HCT116 (cell line): ENCODE data around the gene LXN. TPM values are rescaled to one million over a fixed set of nuclear protein-coding genes. Genes with fewer than 3 reads are reported as not detected.

Source experiments
- ATAC-seq: fragments of 200-7000 bp; cut with Tn5 transposase; 2 replicates; pipeline ENCODE4 v1.9.1; 2020; ENCODE audit warnings: mild to moderate bottlenecking, moderate library complexity
- BruUV-seq: library from RNA; stranded (reverse); fragments of 400-500 nt; replicated peaks from 2 replicates; lab custom pipeline; 2021; lab: Mats Ljungman, UMichigan
- CTCF ChIA-PET: fragments of 300-600 bp; sonication (Branson Sonifier 250); formaldehyde crosslinking; loops from one replicate; lab custom pipeline; 2021; ENCODE audit warnings: antibody characterized with exemption; lab: Charles Lee
- POLR2A ChIA-PET: fragments of 300-600, 350-600 bp; sonication (Branson Sonifier 250); formaldehyde crosslinking; loops from one replicate; lab custom pipeline; 2021; ENCODE audit warnings: antibody characterized with exemption; lab: Charles Lee
- RAD21 ChIA-PET, 2 experiments: fragments of 300-600 bp; sonication (Branson Sonifier 250); formaldehyde crosslinking; loops; one replicate each; lab custom pipeline; 2023; ENCODE audit warnings: low total read pairs in 2 of 2; ENCODE audit not compliant: uncharacterized antibody in 2 of 2, unreplicated experiment in 2 of 2, low non-redundant PET in 1 of 2; lab: Charles Lee
- DNase-seq: peaks from one replicate; pipeline ENCODE4 v3.0.0-alpha.2; 2010; ENCODE audit warnings: low read depth, low spot score
- H2AFZ ChIP-seq: fragments of 200-600 bp; shearing (Covaris generic), sonication (generic); 2 replicates; pipeline ENCODE4 v1.6.1; 2017; ENCODE audit warnings: low read depth, mixed run types, mixed read lengths, antibody characterized with exemption, low read length; ENCODE audit not compliant: poor library complexity, severe bottlenecking
- H3K27ac ChIP-seq: 2 replicates; pipeline ENCODE4 v1.5.1; 2012; ENCODE audit warnings: low read depth, low read length
- H3K27me3 ChIP-seq: fragments of 200-600 bp; sonication (generic); 2 replicates; pipeline ENCODE4 v1.6.1; 2016; ENCODE audit warnings: mixed run types, low read length, mixed read lengths; ENCODE audit not compliant: insufficient read depth
- H3K36me3 ChIP-seq, 2 experiments: fragments of 200-500 bp in 1 of 2; fragments of 200-600 bp in 1 of 2; sonication (Bioruptor generic) in 1 of 2; sonication (generic) in 1 of 2; 2 replicates each; pipeline versions ENCODE4 v1.5.1 to v1.6.1; 2014 to 2016; ENCODE audit warnings: low read length in 2 of 2, inconsistent platforms in 1 of 2, mixed read lengths in 1 of 2, mixed run types in 1 of 2; ENCODE audit not compliant: insufficient read depth in 2 of 2, control insufficient read depth in 1 of 2
- H3K4me1 ChIP-seq, 2 experiments: fragments of 200-600 bp in 1 of 2; sonication (generic) in 1 of 2; 2 replicates each; pipeline versions ENCODE4 v1.5.1 to v1.6.1; 2012 to 2017; ENCODE audit warnings: low read length in 2 of 2, inconsistent platforms in 1 of 2, mild to moderate bottlenecking in 1 of 2, mixed read lengths in 1 of 2, mixed run types in 1 of 2, moderate library complexity in 1 of 2; ENCODE audit not compliant: insufficient read depth in 2 of 2, control insufficient read depth in 1 of 2
- H3K4me2 ChIP-seq: fragments of 200-600 bp; sonication (generic); 2 replicates; pipeline ENCODE4 v1.6.1; 2017; ENCODE audit warnings: mixed run types, low read length, mixed read lengths
- H3K4me3 ChIP-seq, 2 experiments: fragments of 200-600 bp in 1 of 2; sonication (generic) in 1 of 2; replicated peaks in 1 of 2; 2 replicates each; pipeline ENCODE4 v1.5.1; 2011 to 2016; ENCODE audit warnings: low read length in 2 of 2, control low read depth in 1 of 2, low read depth in 1 of 2, mild to moderate bottlenecking in 1 of 2, mixed read lengths in 1 of 2, mixed run types in 1 of 2
- H3K79me2 ChIP-seq: fragments of 200-600 bp; sonication (generic); 2 replicates; pipeline ENCODE4 v1.6.1; 2017; ENCODE audit warnings: mild to moderate bottlenecking, mixed run types, low read length, moderate library complexity, mixed read lengths; ENCODE audit not compliant: insufficient read depth
- H3K9ac ChIP-seq: fragments of 200-600 bp; sonication (generic); 2 replicates; pipeline ENCODE4 v1.6.1; 2016; ENCODE audit warnings: low read length, mixed read lengths
- H3K9me2 ChIP-seq: fragments of 200-600 bp; sonication (generic), shearing (Covaris generic); 2 replicates; pipeline ENCODE4 v1.6.1; 2017; ENCODE audit warnings: mixed run types, mild to moderate bottlenecking, moderate library complexity; ENCODE audit not compliant: insufficient read depth
- H3K9me3 ChIP-seq, 2 experiments: fragments of 200-500 bp in 1 of 2; fragments of 200-600 bp in 1 of 2; sonication (Bioruptor generic) in 1 of 2; sonication (generic) in 1 of 2; 2 replicates each; pipeline ENCODE4 v1.6.1; 2014 to 2017; ENCODE audit warnings: low read length in 2 of 2, mixed read lengths in 2 of 2, inconsistent platforms in 1 of 2, low read depth in 1 of 2, mild to moderate bottlenecking in 1 of 2, mixed run types in 1 of 2, moderate library complexity in 1 of 2; ENCODE audit not compliant: control insufficient read depth in 1 of 2, insufficient read depth in 1 of 2
- H4K20me1 ChIP-seq: fragments of 200-600 bp; sonication (generic), shearing (Covaris generic); 2 replicates; pipeline ENCODE4 v1.6.1; 2017; ENCODE audit warnings: mixed run types, mild to moderate bottlenecking, moderate library complexity; ENCODE audit not compliant: insufficient read depth
- EZH2phosphoT487 ChIP-seq: fragments of 200-600 bp; IDR thresholded peaks from 2 replicates; pipeline ENCODE4 v1.6.1; 2018; ENCODE audit warnings: antibody characterized with exemption, borderline replicate concordance
- JUND ChIP-seq: IDR thresholded peaks from 2 replicates; pipeline ENCODE4 v1.6.1; 2012
- SRF ChIP-seq: IDR thresholded peaks from 2 replicates; pipeline ENCODE4 v1.6.1; 2012; ENCODE audit warnings: low read depth
- intact Hi-C: fragments of 100-400 bp; cut with micrococcal nuclease; formaldehyde crosslinking; loops from 2 replicates; pipeline ENCODE4 v1.10.0; 2022
- total RNA-seq: library from RNA; stranded (reverse); gene quantifications from one replicate; pipeline ENCODE4 v1.2.1, GENCODE V29; 2021; ENCODE audit not compliant: unreplicated experiment
- TF ChIP-seq, protein P1 (sequence below), 3 experiments: fragments of 200-600 bp in 1 of 3; sonication (generic) in 1 of 3; IDR thresholded peaks in 2 of 3; conservative IDR thresholded peaks in 1 of 3; 2 replicates each; pipeline ENCODE4 v1.5.1; 2012 to 2017; ENCODE audit warnings: low read depth in 2 of 3, low read length in 2 of 3, antibody characterized with exemption in 1 of 3, borderline replicate concordance in 1 of 3, control low read depth in 1 of 3, mild to moderate bottlenecking in 1 of 3, mixed read lengths in 1 of 3, mixed run types in 1 of 3, moderate library complexity in 1 of 3; ENCODE audit not compliant: insufficient read depth in 1 of 3
- TF ChIP-seq, protein P2 (sequence below): IDR thresholded peaks from 2 replicates; pipeline ENCODE4 v1.6.1; 2012
- TF ChIP-seq, protein P3 (sequence below): IDR thresholded peaks from 2 replicates; pipeline ENCODE4 v1.6.1; 2011; ENCODE audit warnings: mild to moderate bottlenecking, low read length, moderate library complexity; ENCODE audit not compliant: insufficient replicate concordance; ENCODE audit errors: extremely low read depth

Gene LXN
- total RNA-seq, 1 experiment from 2014 or later = not detected

DNA sequence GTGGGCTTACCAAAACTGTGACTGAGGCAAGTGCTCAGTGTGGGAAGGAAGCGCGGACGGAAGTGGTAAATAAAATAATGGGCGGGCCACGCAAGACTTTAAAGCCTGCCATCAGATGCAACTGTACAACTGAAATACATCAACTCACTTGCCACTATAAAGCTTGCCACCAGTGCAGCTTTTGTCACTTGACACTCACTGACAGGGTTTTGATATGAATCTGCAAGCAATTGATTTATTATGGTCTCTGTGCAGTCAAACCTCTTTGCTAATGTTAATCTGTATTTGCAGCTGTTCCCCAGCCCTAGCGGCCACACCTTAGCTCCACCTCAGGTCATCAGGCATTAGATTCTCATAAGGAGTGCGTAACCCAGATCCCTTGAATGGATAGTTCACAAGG lies 30.4 kb downstream of the LXN start:
- H3K9ac ChIP-seq = no peak overlapping the region
- no peaks in the 10 kb centered on the region for H3K9me3 ChIP-seq
- no peak overlapping the region for H3K27ac ChIP-seq
- POLR2A ChIA-PET = interaction anchor here (0.8 kb wide), 1 partner anchor 71 kb away, joined by 3 read pairs; the partner anchor contains the start of gene MLF1
- no peaks in the 10 kb centered on the region for H3K27me3 ChIP-seq
- H3K4me2 ChIP-seq = no peak overlapping the region
- ATAC-seq = no peak
- intact Hi-C loops = loop anchor here (10.0 kb wide), 2 partner anchors 613 to 1027 kb away; no protein-coding TSS in a partner anchor
- TF ChIP-seq SRF (no peak), EZH2phosphoT487 (no peak), JUND (no peak)
- TF ChIP-seq, protein P1, sequence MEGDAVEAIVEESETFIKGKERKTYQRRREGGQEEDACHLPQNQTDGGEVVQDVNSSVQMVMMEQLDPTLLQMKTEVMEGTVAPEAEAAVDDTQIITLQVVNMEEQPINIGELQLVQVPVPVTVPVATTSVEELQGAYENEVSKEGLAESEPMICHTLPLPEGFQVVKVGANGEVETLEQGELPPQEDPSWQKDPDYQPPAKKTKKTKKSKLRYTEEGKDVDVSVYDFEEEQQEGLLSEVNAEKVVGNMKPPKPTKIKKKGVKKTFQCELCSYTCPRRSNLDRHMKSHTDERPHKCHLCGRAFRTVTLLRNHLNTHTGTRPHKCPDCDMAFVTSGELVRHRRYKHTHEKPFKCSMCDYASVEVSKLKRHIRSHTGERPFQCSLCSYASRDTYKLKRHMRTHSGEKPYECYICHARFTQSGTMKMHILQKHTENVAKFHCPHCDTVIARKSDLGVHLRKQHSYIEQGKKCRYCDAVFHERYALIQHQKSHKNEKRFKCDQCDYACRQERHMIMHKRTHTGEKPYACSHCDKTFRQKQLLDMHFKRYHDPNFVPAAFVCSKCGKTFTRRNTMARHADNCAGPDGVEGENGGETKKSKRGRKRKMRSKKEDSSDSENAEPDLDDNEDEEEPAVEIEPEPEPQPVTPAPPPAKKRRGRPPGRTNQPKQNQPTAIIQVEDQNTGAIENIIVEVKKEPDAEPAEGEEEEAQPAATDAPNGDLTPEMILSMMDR (IDR thresholded peaks at IDR 0.05 in 2 of 3, conservative IDR thresholded peaks at IDR 0.05 in 1 of 3; ENCODE audit: borderline replicate concordance in 1 of 3, insufficient read depth in 1 of 3, low read depth in 2 of 3, low read length in 2 of 3) = no peak
- TF ChIP-seq, protein P2, sequence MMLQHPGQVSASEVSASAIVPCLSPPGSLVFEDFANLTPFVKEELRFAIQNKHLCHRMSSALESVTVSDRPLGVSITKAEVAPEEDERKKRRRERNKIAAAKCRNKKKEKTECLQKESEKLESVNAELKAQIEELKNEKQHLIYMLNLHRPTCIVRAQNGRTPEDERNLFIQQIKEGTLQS = no peak
- TF ChIP-seq, protein P3, sequence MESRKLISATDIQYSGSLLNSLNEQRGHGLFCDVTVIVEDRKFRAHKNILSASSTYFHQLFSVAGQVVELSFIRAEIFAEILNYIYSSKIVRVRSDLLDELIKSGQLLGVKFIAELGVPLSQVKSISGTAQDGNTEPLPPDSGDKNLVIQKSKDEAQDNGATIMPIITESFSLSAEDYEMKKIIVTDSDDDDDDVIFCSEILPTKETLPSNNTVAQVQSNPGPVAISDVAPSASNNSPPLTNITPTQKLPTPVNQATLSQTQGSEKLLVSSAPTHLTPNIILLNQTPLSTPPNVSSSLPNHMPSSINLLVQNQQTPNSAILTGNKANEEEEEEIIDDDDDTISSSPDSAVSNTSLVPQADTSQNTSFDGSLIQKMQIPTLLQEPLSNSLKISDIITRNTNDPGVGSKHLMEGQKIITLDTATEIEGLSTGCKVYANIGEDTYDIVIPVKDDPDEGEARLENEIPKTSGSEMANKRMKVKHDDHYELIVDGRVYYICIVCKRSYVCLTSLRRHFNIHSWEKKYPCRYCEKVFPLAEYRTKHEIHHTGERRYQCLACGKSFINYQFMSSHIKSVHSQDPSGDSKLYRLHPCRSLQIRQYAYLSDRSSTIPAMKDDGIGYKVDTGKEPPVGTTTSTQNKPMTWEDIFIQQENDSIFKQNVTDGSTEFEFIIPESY = no peak
- H3K4me1 ChIP-seq = peaks cover 7 to 13% of the 10 kb centered on the region in 2 experiments; a peak in 3 of 4 replicates
- RAD21 ChIA-PET = no interaction called here
- H3K79me2 ChIP-seq = peaks cover 27% of the 10 kb centered on the region
- no TSS peak for BruUV-seq
- H2AFZ ChIP-seq = no peak overlapping the region
- H3K9me2 ChIP-seq = no peaks in the 10 kb centered on the region
- H3K36me3 ChIP-seq = peaks cover 3 to 6% of the 10 kb centered on the region in 2 experiments; a peak in 2 of 4 replicates
- no peak overlapping the region for H3K4me3 ChIP-seq
- CTCF ChIA-PET = no interaction called here
- no peaks in the 10 kb centered on the region for H4K20me1 ChIP-seq
- no peak for DNase-seq
